Uterus (tissue), 4 donors: ENCODE measurements around the gene RNF144A. TPM values are rescaled to one million over a fixed set of nuclear protein-coding genes. Genes with fewer than 3 reads are reported as not detected.

Source experiments
- DNase-seq, 2 donors: peaks; one replicate each; pipeline ENCODE4 v3.0.0-alpha.2; 2019 to 2020
- H3K27ac ChIP-seq, 2 donors: fragments of 200-600 bp; sonication (generic); 1 replicate in 1 of 2; 2 replicates in 1 of 2; pipeline ENCODE4 v1.5.1; 2016 to 2018
- H3K27me3 ChIP-seq, 2 donors: fragments of 200-600 bp; sonication (generic); one replicate each; pipeline ENCODE4 v1.5.1; 2018 to 2019; ENCODE audit warnings: control low read depth in 1 of 2
- H3K36me3 ChIP-seq, 2 donors: fragments of 200-600 bp; sonication (generic); one replicate each; pipeline ENCODE4 v1.5.1; 2019; ENCODE audit warnings: control low read depth in 1 of 2
- H3K4me1 ChIP-seq, 2 donors: fragments of 200-600 bp; sonication (generic); one replicate each; pipeline ENCODE4 v1.5.1; 2018 to 2019; ENCODE audit warnings: control low read depth in 1 of 2
- H3K4me3 ChIP-seq, 2 donors: fragments of 200-600 bp; sonication (generic); 1 replicate in 1 of 2; 2 replicates in 1 of 2; pipeline ENCODE4 v1.5.1; 2018 to 2019; ENCODE audit warnings: mild to moderate bottlenecking in 1 of 2
- H3K9me3 ChIP-seq, 2 donors: fragments of 200-600 bp; sonication (generic); one replicate each; pipeline ENCODE4 v1.5.1; 2019; ENCODE audit warnings: control low read depth in 1 of 2
- CTCF ChIP-seq, 4 experiments: fragments of 200-600 bp in 2 of 4; fragments of 450-650 bp in 2 of 4; sonication (generic) in 2 of 4; IDR thresholded peaks; one replicate each; pipeline ENCODE4 v1.5.1; 2016 to 2019; ENCODE audit warnings: antibody characterized with exemption in 4 of 4, mild to moderate bottlenecking in 2 of 4, moderate library complexity in 1 of 4
- POLR2A ChIP-seq, 2 donors: fragments of 450-650 bp; IDR thresholded peaks; one replicate each; pipeline ENCODE4 v1.6.1; 2016; ENCODE audit warnings: antibody characterized with exemption in 2 of 2, mild to moderate bottlenecking in 1 of 2, moderate library complexity in 1 of 2
- intact Hi-C: fragments of 100-400 bp; cut with DNase I; formaldehyde crosslinking; loops from one replicate; pipeline ENCODE4 v1.15.1; 2023; ENCODE audit warnings: low total_unique reads
- total RNA-seq, 4 donors: library from RNA; depleted of rRNA in 3 of 4; stranded (reverse); fragments of >200 nt in 3 of 4; gene quantifications; one replicate each; pipeline versions ENCODE4 v1.1.0 to v1.2.4, GENCODE V29; 2014 to 2023
- donor health status: DM: yes; HTN: yes; CAD: no.

The RNF144A gene
- total RNA-seq, 4 donors from 2014 or later = 22.5 to 103 (median 63.0) TPM

- intact Hi-C loops = loop anchor here (10.0 kb wide), 1 partner anchor 117 kb away; no protein-coding TSS in a partner anchor
- Histone ChIP-seq H3K4me1 (peaks cover 0 to 11% of the 10 kb centered on the region in 2 donors), H3K27me3 (no peaks in the 10 kb centered on the region), H3K9me3 (no peaks in the 10 kb centered on the region), H3K4me3 (peak overlapping the region; percentile 43 to 94), H3K36me3 (no peaks in the 10 kb centered on the region), H3K27ac (peak overlapping the region; percentile 86)
- TF ChIP-seq POLR2A (IDR thresholded peaks at IDR 0.05) (no peak), CTCF (IDR thresholded peaks at IDR 0.05) (no peak)
- DNase-seq = peak in 1 of 2 donors; percentile 35
Measured at GRCh38 chr2:6917761-6918421, 679 bp downstream of the RNF144A start.

GRCh38 chr2:6919901-6920742, 2.9 kb downstream of the RNF144A start:
- no peaks in the 10 kb centered on the region for H3K36me3 ChIP-seq
- intact Hi-C loops = loop anchor here (10.0 kb wide), 1 partner anchor 115 kb away; no protein-coding TSS in a partner anchor
- no peak for DNase-seq
- peak overlapping the region; percentile 42 to 53 for H3K27ac ChIP-seq
- TF ChIP-seq CTCF (IDR thresholded peaks at IDR 0.05) (no peak), POLR2A (IDR thresholded peaks at IDR 0.05) (no peak)
- H3K4me1 ChIP-seq = peaks cover 0 to 16% of the 10 kb centered on the region in 2 donors
- H3K27me3 ChIP-seq = no peaks in the 10 kb centered on the region
- H3K4me3 ChIP-seq = no peak overlapping the region
- no peaks in the 10 kb centered on the region for H3K9me3 ChIP-seq

- TF ChIP-seq POLR2A (IDR thresholded peaks at IDR 0.05) (no peak), CTCF (IDR thresholded peaks at IDR 0.05) (no peak)
- no peaks in the 10 kb centered on the region for H3K27me3 ChIP-seq
- peaks cover 0 to 16% of the 10 kb centered on the region in 2 donors for H3K4me1 ChIP-seq
- peak overlapping the region; percentile 42 to 53 for H3K27ac ChIP-seq
- H3K4me3 ChIP-seq = peak overlapping the region in 1 of 2 donors; percentile 4
- no peaks in the 10 kb centered on the region for H3K9me3 ChIP-seq
- H3K36me3 ChIP-seq = no peaks in the 10 kb centered on the region
- no peak for DNase-seq
- intact Hi-C loops = no loop called here
Measured at GRCh38 chr2:6920743-6921064, 3.5 kb downstream of the RNF144A start.

- H3K4me1 ChIP-seq = peaks cover 0 to 16% of the 10 kb centered on the region in 2 donors
- no peaks in the 10 kb centered on the region for H3K27me3 ChIP-seq
- H3K4me3 ChIP-seq = peak overlapping the region in 1 of 2 donors; percentile 4
- peak overlapping the region; percentile 42 to 53 for H3K27ac ChIP-seq
- H3K9me3 ChIP-seq = no peaks in the 10 kb centered on the region
- TF ChIP-seq CTCF (IDR thresholded peaks at IDR 0.05) = no peak
- no peak for TF ChIP-seq POLR2A (IDR thresholded peaks at IDR 0.05)
- no peaks in the 10 kb centered on the region for H3K36me3 ChIP-seq
- DNase-seq = no peak
- intact Hi-C loops = no loop called here
Measured at GRCh38 chr2:6921321-6921922, 4.2 kb downstream of the RNF144A start.
